Left ventricle myocardium inferior (tissue), 1 donor: ENCODE measurements around the gene SEC24D. TPM values are rescaled to one million over a fixed set of nuclear protein-coding genes. Genes with fewer than 3 reads are reported as not detected.
A peak's percentile ranks its signal among the peaks of the same experiment; 100 is the strongest.

Experiments
- DNase-seq: peaks from one replicate; pipeline ENCODE4 v3.0.0-alpha.2; 2020
- H3K27ac ChIP-seq: fragments of 200-600 bp; replicated peaks from 2 replicates; pipeline ENCODE4 v1.8.0; 2021
- H3K27me3 ChIP-seq: fragments of 200-600 bp; 2 replicates; pipeline ENCODE4 v1.8.0; 2021; ENCODE audit warnings: low read depth
- H3K36me3 ChIP-seq: fragments of 200-600 bp; 2 replicates; pipeline ENCODE4 v1.8.0; 2021
- H3K4me1 ChIP-seq: fragments of 200-600 bp; 2 replicates; pipeline ENCODE4 v1.8.0; 2021
- H3K4me3 ChIP-seq: fragments of 200-600 bp; 2 replicates; pipeline ENCODE4 v1.8.0; 2021; ENCODE audit warnings: mild to moderate bottlenecking, moderate library complexity
- H3K9me3 ChIP-seq: fragments of 200-600 bp; replicated peaks from 2 replicates; pipeline ENCODE4 v1.8.0; 2021
- intact Hi-C: fragments of 100-400 bp; cut with micrococcal nuclease; formaldehyde crosslinking; loops from one replicate; pipeline ENCODE4 v1.11.0; 2022
- total RNA-seq: library from RNA; stranded (reverse); fragmentation: NEBNext Ultra II Directional; extraction: Animal tissue kit (Norgen Biotek cat#: 25700); gene quantifications from one replicate; pipeline ENCODE4 v1.2.1, GENCODE V29; 2021
- TF ChIP-seq, protein P1 (sequence below): fragments of 200-600 bp; IDR thresholded peaks from 2 replicates; pipeline ENCODE4 v1.8.0; 2021; ENCODE audit warnings: antibody characterized with exemption, mild to moderate bottlenecking, borderline replicate concordance
- donor health status: DM: no; HTN: yes; CAD: no; lungs with severe emphysema.

Gene SEC24D
- total RNA-seq, 1 donor from 2014 or later, result 10.5 TPM

DNA sequence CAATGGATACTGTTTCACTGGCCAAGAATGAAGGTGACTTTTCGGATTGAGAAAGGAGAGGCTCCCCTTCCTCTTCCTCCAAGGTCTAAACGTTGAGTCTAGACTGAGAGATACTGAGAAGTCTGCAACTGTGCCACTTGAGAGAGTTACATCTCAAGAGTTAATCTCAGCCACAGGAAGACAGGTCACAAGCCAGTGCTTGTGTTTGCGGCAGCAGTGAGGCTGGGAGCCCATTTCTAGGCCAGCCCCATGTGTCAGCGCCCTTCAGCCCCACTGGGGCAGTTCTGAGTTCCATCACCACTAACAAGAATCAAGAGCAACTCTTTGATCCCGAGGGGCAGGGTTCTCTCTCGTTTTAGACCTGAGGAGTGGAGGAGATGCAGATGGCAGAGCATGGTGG is 7.3 kb upstream of the SEC24D start:
- H3K4me3 ChIP-seq, result no peak overlapping the region
- no peaks in the 10 kb centered on the region for H3K9me3 ChIP-seq
- H3K4me1 ChIP-seq, result no peaks in the 10 kb centered on the region
- DNase-seq, result no peak
- TF ChIP-seq, protein P1, sequence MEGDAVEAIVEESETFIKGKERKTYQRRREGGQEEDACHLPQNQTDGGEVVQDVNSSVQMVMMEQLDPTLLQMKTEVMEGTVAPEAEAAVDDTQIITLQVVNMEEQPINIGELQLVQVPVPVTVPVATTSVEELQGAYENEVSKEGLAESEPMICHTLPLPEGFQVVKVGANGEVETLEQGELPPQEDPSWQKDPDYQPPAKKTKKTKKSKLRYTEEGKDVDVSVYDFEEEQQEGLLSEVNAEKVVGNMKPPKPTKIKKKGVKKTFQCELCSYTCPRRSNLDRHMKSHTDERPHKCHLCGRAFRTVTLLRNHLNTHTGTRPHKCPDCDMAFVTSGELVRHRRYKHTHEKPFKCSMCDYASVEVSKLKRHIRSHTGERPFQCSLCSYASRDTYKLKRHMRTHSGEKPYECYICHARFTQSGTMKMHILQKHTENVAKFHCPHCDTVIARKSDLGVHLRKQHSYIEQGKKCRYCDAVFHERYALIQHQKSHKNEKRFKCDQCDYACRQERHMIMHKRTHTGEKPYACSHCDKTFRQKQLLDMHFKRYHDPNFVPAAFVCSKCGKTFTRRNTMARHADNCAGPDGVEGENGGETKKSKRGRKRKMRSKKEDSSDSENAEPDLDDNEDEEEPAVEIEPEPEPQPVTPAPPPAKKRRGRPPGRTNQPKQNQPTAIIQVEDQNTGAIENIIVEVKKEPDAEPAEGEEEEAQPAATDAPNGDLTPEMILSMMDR, result no peak
- H3K27ac ChIP-seq, result no peak overlapping the region
- H3K36me3 ChIP-seq, result no peaks in the 10 kb centered on the region
- intact Hi-C loops, result no loop called here
- H3K27me3 ChIP-seq, result no peaks in the 10 kb centered on the region

DNA sequence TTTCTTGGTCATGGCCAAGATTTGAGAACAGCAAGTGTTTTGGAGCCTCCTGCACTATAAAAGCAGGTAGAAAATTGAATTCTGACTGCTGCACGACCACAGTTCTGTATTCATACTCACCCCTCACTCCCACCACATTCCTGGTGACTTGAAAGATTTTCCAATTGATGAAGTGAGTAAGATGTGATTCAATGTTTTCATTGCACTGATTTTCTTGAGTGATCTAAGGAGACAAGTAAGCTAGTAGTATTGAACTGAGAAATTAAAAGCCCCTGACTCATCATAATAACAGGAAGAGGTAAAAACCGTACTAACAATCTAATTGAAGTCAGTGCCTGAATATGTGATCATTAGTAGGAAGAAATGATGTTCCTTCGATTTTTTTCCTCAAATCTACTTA is 6.1 kb upstream of the SEC24D start:
- Histone ChIP-seq H3K4me1 (no peaks in the 10 kb centered on the region), H3K9me3 (no peaks in the 10 kb centered on the region), H3K36me3 (no peaks in the 10 kb centered on the region), H3K27ac (no peak overlapping the region), H3K4me3 (no peak overlapping the region), H3K27me3 (no peaks in the 10 kb centered on the region)
- TF ChIP-seq, protein P1, result no peak
- no peak for DNase-seq
- intact Hi-C loops, result no loop called here

DNA sequence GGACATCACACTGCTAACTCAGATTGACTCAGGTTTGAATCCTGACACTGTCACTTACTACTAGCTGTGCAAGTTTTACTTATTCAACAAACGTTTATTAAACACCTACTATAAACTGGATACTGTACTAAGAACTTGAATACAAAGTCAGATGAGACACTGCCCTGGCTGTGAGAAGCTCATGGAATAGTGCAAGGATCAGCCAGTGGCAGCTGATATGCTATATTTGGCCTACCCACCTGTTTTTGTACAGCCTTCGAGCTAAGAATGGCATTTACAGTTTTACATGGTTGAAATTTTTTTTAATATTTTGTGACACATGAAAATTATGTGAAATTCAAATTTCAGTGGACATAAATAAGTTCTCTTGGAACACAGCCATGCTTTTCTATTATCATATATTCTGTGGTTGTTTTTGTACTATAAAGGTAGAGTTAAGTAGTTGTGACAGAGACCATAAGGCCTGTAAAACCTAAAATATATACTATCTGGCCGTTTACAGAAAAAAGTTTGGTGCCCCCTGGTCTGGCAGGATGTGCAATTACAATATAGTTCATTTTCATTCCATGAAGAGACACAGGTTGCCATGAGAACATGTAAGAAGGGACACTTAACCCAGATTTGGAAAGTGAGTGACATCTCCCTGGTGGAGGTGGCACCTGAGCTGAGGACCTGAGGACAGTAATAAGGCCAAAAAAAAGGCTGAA is 3.4 kb upstream of the SEC24D start:
- intact Hi-C loops, result no loop called here
- Histone ChIP-seq H3K4me3 (no peak overlapping the region), H3K27ac (no peak overlapping the region), H3K9me3 (no peaks in the 10 kb centered on the region), H3K27me3 (no peaks in the 10 kb centered on the region), H3K36me3 (no peaks in the 10 kb centered on the region), H3K4me1 (peaks cover 24% of the 10 kb centered on the region)
- no peak for DNase-seq
- TF ChIP-seq, protein P1, result no peak

DNA sequence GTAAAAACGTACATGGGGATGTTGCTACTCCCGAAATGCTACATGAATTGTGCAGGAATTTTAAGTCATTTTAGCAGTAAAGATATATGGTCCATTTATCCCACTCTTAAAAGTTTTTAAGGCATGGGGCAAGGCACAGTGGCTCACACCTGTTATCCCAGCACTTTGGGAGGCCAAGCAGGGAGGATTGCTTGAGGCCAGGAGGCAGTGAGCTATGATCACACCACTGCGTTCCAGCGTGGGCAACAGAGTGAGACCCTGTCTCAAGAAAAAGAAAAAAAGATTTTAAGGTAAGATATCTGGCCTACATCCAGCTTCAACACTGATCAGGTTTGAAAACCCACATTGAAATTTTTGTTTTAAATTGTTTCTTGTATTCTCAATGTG is 1.2 kb upstream of the SEC24D start:
- H3K27me3 ChIP-seq, result no peaks in the 10 kb centered on the region
- TF ChIP-seq, protein P1, result no peak
- peak overlapping the region; percentile 99 for H3K4me3 ChIP-seq
- H3K9me3 ChIP-seq, result no peaks in the 10 kb centered on the region
- peaks cover 16% of the 10 kb centered on the region for H3K36me3 ChIP-seq
- H3K4me1 ChIP-seq, result peaks cover 45% of the 10 kb centered on the region
- intact Hi-C loops, result no loop called here
- H3K27ac ChIP-seq, result no peak overlapping the region
- no peak for DNase-seq

DNA sequence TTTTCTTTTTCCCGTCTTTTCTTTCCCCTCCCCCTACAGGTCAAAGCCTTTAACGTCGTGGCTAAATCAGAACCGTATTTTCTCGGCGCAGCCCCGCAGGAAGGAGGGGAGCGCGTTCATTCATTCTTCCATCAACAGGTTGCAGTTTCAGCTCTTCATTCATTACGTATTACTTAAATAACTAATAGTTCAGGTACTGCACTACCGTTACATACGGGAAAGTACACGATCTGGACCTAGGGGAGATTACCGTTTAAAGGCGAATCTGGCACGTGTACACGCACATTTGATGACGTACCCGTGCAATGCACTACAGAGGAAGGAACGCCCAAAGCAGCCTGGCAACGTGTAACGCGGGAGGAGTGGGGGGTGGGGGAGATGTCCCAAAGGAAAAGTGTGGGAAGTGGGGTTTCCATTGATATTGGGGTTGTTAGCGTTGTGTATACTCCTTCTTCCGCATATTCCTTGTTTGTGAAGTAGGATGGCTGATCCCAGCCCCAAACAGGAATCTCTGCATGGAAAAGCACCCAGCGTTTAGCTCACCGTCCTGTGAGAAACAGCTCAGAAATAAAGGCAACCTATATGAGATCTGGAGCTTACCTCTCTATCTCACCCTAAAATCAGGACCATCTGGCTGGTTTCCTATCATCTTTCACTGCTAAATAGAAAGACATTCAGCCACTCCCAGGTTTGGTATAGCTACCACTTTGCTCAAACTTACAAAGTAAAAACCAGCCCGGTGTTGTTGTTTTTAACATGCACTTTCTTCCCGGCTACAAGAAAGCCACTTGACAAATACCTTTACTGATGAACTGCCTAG is 585 bp upstream of the SEC24D start:
- intact Hi-C loops, result no loop called here
- Histone ChIP-seq H3K27me3 (no peaks in the 10 kb centered on the region), H3K4me1 (peaks cover 45% of the 10 kb centered on the region), H3K9me3 (no peaks in the 10 kb centered on the region), H3K27ac (peak overlapping the region; percentile 97), H3K4me3 (peak overlapping the region; percentile 99), H3K36me3 (peaks cover 22% of the 10 kb centered on the region)
- TF ChIP-seq, protein P1, result no peak
- DNase-seq, result peak; percentile 29
